Fibroblast of skin of right biceps (primary cell): ENCODE results near the gene LENEP.
"Not testable (repeated sequence)": the region's sequence is repeated elsewhere in the genome, so short reads cannot be mapped to it uniquely, and the experiment has no call there.

ENCODE experiments used
- DNase-seq: peaks from one replicate; pipeline ENCODE4 v3.0.0-alpha.2; 2013

LENEP gene

DNA sequence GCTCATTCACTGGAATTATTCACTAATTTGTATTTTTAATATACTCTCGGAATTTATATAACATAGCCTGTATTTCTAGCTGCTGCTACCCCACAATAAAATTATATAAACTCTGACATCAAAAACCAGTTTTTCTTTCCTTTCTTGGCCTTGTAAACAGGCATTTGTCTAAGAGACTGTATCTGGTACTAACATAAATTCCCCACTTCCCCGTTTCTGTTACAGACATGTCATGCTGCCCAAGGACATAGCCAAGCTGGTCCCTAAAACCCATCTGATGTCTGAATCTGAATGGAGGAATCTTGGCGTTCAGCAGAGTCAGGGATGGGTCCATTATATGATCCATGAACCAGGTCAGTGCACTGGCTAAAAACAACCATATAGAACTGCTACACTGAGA is 15.6 kb upstream of the LENEP start:
- DNase-seq: not testable (repeated sequence)

DNA sequence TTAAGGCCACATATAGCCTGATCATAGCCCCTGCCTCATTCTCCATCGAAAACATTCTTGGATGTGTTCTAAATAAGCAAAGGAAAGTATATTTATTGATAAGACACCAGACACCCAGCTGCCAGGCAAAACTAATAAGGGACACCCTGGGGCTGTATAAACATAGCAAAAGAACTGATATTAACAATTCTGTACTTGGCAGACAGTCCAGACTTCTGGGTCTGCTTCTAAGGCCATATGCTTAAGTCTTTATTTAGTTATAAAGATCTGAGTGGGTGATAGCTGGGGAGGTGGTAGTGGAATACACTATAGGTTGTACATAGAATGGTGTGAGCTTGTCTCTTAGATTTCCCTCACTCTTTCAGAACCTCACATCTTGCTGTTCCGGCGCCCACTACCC is 15.0 kb upstream of the LENEP start:
- DNase-seq: no peak

- no peak for DNase-seq
Observed at GRCh38 chr1:154982341-154982740, 11.0 kb upstream of the LENEP start.

DNA sequence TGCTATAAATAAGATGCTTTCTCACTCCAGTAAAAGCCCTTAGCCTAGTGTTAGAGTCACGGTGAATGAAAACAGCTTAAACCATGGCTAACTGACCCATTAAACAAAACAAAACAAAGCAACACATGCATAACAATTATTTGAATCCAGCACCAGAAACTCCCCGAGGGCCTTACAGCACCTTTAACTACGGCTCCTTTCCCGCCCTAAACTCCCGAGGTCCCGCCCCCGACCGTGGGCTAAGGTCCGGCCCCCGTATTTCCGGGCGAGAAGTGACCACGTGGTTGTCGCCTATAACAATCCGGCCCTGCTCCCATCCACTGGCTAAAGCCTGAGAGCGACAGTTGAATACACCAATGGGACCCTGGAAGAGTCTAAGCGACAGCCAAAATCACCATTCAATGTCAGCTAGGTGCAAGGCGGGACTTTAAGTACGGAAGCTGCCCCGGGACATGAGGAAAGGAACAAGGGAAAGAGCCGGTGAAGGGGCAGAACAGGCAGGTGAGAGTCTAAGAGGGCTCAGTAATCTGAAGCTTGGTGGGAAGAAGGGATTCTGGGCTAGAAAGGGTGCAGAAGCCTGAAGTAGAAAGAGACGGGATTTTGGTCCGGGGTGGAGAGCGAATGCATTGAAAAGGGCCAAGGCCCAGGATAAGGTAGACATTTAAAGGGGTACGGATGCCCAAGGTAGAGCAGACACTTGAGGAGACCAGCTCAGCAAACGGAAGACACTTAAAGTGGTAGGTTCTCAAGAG is 10.3 kb upstream of the LENEP start, which contains the start of gene FLAD1:
Gene FLAD1 (plus strand): TSS at position 448 of the 752 bp plus-strand sequence. CDS start 351 bp downstream, outside the sequence.
- peak; percentile 100 for DNase-seq

GRCh38 chr1:154983776-154984466 is 9.5 kb upstream of the LENEP start:
- no peak for DNase-seq

DNA sequence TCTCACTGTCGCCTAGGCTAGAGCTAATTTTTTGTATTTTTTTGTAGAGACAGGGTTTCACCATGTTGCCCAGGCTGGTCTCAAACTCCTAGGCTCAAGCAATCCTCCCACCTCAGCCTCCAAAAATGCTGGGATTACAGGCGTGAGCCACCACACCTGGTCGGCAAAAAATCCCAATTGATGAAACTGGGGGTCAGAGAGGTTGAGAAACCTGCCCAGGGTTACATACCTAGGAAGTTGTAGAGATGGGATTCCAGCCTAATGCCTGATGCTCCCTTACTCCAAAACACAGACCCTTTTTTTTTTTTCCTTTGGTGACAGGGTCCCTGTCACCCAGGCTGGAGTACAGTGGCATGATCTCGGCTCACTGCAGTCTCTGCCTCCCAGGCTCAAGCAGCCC is 6.7 kb upstream of the LENEP start:
- DNase-seq: not testable (repeated sequence)

DNA sequence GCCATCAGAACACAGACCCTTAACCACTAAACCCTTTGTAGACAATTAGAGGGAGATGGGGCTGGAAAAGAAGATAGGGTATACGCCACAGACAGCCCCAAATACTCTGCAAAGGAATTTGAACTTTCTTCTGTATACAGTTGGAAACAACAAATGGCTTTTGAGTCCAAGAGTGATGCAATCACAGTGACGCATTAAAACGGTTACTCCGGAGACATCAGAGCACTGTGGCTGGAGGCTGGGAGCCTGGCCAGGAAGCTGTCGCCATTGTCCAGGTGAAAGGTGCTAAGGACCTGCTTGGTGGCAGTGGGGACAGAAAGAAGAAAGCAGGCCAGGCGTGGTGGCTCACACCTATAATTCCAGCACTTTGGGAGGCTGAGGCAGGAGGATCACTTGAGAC is 6.1 kb upstream of the LENEP start:
- no peak for DNase-seq

DNA sequence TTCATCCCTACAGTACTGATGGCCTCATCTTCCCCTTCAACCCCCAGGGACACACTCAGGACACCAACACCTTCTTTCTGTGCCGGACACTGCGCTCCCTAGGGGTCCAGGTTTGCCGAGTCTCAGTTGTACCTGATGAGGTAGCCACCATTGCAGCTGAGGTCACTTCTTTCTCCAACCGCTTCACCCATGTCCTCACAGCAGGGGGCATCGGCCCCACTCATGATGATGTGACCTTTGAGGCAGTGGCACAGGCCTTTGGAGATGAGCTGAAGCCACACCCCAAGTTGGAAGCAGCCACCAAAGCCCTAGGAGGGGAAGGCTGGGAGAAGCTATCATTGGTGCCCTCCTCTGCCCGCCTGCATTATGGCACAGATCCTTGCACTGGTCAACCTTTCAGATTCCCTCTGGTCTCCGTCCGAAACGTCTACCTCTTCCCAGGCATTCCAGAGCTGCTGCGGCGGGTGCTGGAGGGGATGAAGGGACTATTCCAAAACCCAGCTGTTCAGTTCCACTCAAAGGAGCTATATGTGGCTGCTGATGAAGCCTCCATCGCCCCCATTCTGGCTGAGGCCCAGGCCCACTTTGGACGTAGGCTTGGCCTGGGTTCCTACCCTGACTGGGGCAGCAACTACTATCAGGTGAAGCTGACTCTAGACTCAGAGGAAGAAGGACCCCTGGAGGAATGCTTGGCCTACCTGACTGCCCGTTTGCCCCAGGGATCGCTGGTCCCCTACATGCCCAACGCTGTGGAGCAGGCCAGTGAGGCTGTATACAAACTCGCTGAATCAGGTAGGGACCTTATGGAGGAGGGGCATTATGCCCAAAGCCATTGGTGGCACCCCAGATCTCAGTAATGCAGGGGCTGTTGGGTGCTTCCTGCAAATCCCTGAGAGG is 5.1 kb upstream of the LENEP start:
- no peak for DNase-seq

- DNase-seq: no peak
Observed at GRCh38 chr1:154989195-154989860, 4.1 kb upstream of the LENEP start.

GRCh38 chr1:154990276-154990675 is 3.1 kb upstream of the LENEP start:
- no peak for DNase-seq

DNA sequence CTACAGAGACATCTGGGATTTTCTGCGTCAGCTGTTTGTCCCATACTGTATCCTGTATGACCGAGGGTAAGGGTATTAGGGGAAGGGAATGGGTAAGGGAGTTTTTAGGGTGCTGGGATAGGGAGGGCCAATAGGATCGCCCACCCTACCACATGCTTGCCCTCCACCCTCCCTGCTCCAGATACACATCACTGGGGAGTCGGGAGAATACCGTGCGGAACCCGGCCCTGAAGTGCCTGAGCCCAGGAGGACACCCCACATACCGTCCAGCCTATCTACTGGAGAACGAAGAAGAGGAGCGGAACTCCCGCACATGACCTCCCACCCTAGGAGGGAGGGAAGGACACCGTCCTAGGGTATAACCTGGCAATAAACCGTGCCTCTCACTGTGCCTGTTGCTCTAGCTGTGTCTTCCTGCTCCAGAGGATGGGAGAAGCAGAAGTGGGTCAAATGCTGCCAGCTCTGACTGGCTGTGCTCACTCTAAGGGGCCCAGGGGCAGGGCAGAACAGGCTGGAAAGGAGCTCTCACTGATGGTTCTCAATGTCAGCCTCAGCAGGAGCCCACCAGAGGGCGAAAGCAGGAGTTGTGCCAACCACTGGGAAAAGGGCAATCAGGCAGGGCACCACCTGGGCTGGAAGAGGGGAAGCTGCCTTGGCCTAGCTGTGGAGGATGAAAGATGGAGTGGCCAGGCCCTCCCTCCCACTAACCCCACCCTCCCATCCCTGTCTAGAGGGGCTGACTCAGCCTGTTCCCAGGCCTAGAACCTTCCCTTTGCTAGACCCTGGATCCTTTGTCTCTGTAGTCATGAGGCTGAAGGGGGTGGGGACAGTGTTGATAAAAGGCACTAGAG is 440 bp upstream of the LENEP start:
- peak; percentile 62 for DNase-seq

GRCh38 chr1:154994269-154994587 is 842 bp downstream of the LENEP start:
- DNase-seq: no peak

DNA sequence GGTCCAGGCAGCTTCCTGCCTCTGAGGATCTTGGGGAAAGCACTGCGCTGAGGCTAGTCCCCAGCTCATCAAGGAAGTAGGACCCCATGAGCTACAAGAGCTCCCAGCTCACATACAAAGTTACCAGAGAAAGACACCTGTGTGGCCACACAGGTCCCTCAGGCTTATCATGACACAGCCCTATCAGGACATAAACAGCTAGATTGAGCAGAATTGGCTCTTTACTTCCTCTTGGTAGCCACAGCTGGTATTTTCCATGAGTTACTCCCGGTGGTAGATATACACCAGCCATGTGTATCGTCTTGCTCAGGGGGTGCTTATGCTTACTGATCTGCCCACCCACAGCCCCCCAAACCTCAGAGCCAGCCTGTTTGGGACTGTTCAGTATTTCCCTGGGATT is 1.2 kb downstream of the LENEP start:
- DNase-seq: no peak

DNA sequence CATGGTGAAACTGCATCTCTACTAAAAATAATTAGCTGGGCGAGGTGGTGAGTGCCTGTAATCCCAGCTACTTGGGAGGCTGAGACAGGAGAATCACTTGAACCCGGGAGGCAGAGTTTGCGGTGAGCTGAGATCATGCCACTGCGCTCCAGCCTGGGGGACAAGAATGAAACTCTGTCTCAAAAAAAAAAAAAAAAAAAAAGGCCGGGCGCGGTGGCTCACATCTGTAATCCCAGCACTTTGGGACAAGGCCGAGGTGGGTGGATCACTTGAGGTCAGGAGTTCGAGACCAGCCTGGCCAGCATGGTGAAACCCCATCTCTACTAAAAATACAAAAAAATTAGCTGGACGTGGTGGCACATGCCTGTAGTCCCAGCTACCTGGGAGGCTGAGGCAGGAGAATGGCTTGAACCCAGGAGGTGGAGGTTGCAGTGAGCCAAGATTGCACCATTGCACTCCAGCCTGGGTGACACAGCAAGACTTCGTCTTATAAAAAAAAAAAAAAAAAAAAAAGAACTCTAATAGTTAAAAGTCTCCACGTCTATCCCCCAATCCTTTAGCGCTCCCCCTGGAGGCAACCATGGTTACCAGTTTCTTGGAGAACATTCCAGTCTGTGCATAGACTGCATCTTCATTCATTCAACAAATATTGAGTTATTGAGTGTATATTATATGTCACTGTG is 2.1 kb downstream of the LENEP start:
- DNase-seq: peak; percentile 84

DNA sequence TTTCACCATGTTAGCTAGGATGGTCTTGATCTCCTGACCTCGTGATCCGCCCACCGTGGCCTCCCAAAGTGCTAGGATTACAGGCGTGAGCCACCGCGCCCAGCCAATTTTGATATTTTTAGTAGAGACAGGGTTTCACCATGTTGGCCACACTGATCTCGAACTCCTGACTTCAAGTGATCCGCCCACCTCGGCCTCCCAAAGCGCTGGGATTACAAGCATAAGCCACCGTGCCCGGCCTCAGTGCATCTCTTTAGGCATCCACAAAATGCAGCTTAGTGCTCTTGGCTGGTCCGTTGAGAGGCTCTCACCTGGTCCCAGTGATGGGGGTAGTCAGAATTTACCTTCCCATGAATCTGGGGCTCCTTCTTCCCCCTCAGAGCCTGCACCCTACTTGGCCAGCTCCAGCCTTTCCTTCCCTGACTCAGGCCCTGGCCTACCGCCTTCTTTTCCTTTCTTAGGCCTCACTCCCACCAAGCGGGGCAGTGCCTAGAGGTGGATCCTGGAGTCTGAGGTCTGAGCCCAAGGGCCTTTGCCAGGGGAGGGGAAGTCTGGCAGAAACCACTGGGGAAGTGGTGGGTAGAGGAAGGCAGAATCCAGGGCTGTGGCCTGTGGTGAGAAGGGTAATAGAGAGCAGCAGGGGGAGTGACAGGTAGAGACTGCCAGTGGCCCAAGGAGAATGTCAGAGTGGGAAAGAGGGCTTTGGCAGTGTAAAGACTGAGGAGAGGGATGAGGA is 3.7 kb downstream of the LENEP start:
- DNase-seq: no peak

- no peak for DNase-seq
Observed at GRCh38 chr1:154998201-154998780, 4.9 kb downstream of the LENEP start.

DNA sequence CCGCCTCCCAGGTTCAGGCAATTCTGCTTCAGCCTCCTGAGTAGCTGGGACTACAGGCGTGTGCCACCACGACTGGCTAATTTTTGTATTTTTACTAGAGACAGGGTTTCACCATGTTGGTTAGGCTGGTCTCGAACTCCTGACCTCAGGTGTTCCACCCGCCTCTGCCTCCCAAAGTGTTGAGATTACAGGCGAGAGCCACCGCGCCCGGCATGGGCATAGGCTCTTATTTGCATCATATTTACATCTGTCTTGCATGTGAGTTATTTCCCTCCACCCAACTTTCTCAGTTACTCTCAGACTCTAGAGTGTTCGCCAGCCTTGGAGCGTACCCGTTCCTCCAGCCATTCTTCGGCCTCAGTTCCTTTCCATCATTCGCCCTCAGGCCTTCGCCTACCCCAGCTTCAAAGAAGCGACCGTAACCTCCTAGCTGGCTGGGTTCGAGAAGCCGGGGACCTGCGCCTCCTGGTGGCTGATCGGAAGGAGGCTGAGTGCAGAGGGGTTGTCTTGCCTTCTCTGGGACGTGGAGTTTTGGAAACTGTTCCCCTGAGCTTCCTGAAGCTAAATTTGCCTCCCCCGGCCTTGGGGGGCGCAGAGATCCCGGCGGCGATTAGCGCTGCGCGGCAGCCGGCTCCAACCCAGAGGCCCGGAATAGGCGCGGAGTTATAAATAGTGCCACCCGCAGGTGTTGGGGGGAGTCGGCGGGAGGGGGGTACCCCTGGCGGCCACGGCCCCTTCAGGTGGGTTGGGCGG is 5.6 kb downstream of the LENEP start:
- peak; percentile 78 for DNase-seq

DNA sequence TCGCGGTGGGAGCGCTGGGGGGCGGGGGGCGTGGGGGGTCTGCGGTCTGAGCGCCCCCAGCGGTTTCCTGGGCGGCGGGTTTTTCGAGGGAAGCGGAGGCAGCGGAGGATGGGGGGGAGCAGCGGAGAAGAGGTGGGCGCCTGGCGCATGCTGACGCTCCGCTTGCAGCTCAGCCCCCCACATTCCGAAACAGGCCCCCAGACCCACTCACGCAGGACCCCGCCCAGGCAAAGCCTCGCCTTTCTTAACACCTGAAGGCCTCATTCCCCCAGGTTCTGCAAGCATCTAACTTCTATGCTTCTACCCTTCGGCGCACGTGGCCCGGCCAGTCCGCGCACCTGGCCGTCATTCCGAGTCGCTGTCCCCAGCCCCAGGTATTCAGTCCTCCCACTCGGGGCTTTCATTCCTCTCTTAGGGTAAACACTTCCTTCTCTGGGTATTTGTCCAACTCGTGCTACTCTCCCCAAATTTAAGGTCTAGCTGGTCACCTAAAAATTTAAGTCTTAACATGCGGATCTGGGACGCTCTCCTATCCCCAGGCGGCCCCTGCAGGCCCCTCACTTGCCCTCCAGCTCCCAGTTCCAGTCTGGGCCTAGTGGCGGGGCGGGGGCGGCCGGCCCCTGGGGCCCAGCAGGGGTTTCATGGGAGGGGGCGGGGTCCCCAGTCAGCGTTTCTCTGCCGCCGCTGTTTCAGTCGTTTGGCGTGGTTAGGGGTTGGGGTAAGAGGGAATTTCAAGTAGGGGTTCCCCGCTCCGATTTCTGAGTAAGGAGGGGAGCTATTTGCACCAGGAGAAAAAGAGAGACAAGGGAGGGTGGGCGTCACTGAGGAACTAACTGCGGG is 6.4 kb downstream of the LENEP start:
- no peak for DNase-seq

GRCh38 chr1:155000411-155000725 is 7.0 kb downstream of the LENEP start:
- DNase-seq: peak; percentile 11
